ENCODE results near the gene TPX2. TPM values are rescaled to one million over a fixed set of nuclear protein-coding genes. Genes with fewer than 3 reads are reported as not detected.

Gene TPX2
- total and polyA plus RNA-seq, 2 donors (not counting 1 experiment from before 2014, with no cell fraction given): 0.30 to 0.31 TPM

DNA sequence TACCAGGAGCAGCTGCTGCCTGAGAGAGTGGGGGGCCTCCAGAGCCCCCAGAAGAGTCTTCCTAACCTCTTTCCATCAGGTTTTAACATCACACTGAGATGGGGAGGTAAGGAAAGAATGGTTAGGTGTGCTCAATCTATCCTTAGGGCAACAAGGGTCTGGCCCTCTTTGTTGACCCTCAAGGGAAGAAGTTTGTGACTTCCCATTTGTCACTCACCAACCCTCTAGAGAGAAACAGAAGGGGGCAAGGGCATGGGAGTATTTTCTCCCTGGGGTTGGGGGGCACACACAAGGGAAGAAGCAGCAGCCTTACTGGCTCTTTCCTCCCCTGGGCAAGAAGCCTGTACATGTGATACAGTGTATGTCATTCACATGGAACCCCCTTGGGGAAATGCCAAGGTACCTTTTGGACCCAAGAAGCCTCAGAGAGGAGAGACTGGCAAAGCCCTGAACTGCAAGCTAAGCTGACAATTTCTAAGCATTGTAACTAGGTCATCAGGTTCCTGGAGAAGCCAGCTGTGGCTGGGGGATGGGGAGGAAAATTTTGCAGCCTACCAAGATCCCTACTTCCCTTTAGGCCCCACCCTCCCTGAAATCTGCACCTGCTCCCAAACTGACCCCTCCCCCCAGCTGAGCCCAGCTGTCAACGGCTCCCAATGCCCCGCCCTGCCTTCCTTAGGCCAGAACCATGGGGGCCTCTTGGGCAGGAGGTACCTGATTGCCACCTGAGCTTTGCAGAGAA, 30.9 kb upstream of the TPX2 start:
- no peaks in the 10 kb centered on the region for H3K9me3 Mint-ChIP-seq (ENCODE audit: insufficient read depth)
- DNase-seq (no peak), ATAC-seq (ENCODE audit: low read depth) (no peak)
- Histone ChIP-seq H3K27me3 (replicated peaks in 1 of 4; ENCODE audit: control extremely low read depth in 1 of 4, control insufficient read depth in 3 of 4, insufficient read depth in 4 of 4, low read length in 3 of 4) (no peaks in the 10 kb centered on the region), H3K4me2 (replicated peaks; ENCODE audit: low read depth, low read length, poor library complexity, severe bottlenecking) (no peak overlapping the region), H3K79me2 (ENCODE audit: control insufficient read depth, insufficient read depth, low read length) (peaks cover 66% of the 10 kb centered on the region), H4K20me1 (ENCODE audit: control insufficient read depth, insufficient read depth, low read length, poor library complexity, severe bottlenecking) (no peaks in the 10 kb centered on the region), H3K4me1 (ENCODE audit: control insufficient read depth in 2 of 2, insufficient read depth in 2 of 2, low read length in 2 of 2) (peaks cover 0 to 12% of the 10 kb centered on the region in 2 donors), H3K9me3 (ENCODE audit: control extremely low read depth in 1 of 3, control insufficient read depth in 2 of 3, insufficient read depth in 1 of 3, low read length in 2 of 3) (no peaks in the 10 kb centered on the region), H3K4me3 (ENCODE audit: control extremely low read depth in 1 of 5, extremely low read depth in 1 of 5, insufficient read depth in 1 of 5, low read depth in 2 of 5, low read length in 4 of 5) (no peak overlapping the region), H3K36me3 (replicated peaks in 1 of 2; ENCODE audit: control extremely low read depth in 1 of 2, control insufficient read depth in 1 of 2, extremely low read depth in 1 of 2, insufficient read depth in 2 of 2, low read length in 1 of 2) (peaks cover 3 to 34% of the 10 kb centered on the region in 2 experiments), H2AFZ (ENCODE audit: insufficient read depth, low read depth, low read length, poor library complexity, severe bottlenecking) (no peak overlapping the region), H3K27ac (ENCODE audit: low read length in 2 of 2) (no peak overlapping the region), H3K9ac (ENCODE audit: low read length) (no peak overlapping the region)
- CTCF ChIA-PET: interaction anchor here (1.1 kb wide), 1 partner anchor 147 kb away, joined by 3 read pairs; no protein-coding TSS in a partner anchor
- WGBS (ENCODE audit: insufficient coverage): no CpG with 5 or more reads among the region's 2 CpGs
- intact Hi-C loops (cut with micrococcal nuclease): no loop called here
- no peaks in the 10 kb centered on the region for H3K27me3 Mint-ChIP-seq
- H3K27ac Mint-ChIP-seq: no peak overlapping the region
- no peak overlapping the region for H3K4me3 Mint-ChIP-seq
- peaks cover 18% of the 10 kb centered on the region for H3K4me1 Mint-ChIP-seq
- no peak for TF ChIP-seq EZH2 (IDR thresholded peaks at IDR 0.05; ENCODE audit: borderline replicate concordance, insufficient read depth, low read depth, low read length, poor library complexity, severe bottlenecking)
- TF ChIP-seq, protein P1, sequence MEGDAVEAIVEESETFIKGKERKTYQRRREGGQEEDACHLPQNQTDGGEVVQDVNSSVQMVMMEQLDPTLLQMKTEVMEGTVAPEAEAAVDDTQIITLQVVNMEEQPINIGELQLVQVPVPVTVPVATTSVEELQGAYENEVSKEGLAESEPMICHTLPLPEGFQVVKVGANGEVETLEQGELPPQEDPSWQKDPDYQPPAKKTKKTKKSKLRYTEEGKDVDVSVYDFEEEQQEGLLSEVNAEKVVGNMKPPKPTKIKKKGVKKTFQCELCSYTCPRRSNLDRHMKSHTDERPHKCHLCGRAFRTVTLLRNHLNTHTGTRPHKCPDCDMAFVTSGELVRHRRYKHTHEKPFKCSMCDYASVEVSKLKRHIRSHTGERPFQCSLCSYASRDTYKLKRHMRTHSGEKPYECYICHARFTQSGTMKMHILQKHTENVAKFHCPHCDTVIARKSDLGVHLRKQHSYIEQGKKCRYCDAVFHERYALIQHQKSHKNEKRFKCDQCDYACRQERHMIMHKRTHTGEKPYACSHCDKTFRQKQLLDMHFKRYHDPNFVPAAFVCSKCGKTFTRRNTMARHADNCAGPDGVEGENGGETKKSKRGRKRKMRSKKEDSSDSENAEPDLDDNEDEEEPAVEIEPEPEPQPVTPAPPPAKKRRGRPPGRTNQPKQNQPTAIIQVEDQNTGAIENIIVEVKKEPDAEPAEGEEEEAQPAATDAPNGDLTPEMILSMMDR (IDR thresholded peaks at IDR 0.05): no peak
- POLR2A ChIA-PET: no interaction called here

DNA sequence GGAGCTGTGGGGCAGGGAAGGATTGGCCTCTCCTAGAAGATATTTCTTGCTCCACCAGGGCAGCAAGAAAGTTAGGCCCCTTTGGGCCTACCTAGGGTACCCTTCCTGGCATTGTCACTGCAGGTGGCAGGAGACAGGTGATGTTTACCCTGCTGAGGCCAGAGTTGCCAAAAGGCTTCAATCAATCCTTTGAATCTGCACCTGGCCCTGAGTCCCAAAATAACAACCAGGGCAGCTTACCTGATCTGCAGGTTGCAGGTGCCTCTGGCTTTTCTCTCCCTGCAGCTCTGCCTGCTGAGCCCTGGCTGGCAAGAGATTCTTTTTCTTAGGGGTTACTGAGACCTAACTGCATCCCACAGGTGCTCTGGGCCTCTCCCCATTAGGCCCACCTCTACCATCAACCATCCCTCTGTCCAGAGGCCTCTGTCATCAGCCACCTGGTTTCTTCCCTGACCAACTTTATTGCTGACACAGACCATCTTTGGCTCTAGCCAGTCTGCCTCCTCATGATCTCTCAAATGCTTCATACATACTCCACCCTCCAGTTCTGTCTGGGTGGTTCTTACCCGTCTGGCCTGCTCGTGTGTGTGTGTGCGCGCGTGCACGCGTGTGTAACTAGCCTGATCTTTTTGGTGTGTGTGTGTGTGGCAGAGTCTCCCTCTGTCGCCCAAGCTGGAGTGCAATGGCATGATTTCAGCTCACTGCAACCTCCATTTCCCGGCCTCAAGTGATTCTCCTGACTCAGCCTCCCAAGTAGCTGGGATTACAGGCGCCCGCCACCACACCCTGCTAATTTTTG, 30.2 kb upstream of the TPX2 start:
- Histone ChIP-seq H3K9me3 (ENCODE audit: control extremely low read depth in 1 of 3, control insufficient read depth in 2 of 3, insufficient read depth in 1 of 3, low read length in 2 of 3) (no peaks in the 10 kb centered on the region), H3K27ac (ENCODE audit: low read length in 2 of 2) (no peak overlapping the region), H3K4me1 (ENCODE audit: control insufficient read depth in 2 of 2, insufficient read depth in 2 of 2, low read length in 2 of 2) (peaks cover 0 to 12% of the 10 kb centered on the region in 2 donors), H4K20me1 (ENCODE audit: control insufficient read depth, insufficient read depth, low read length, poor library complexity, severe bottlenecking) (no peaks in the 10 kb centered on the region), H3K9ac (ENCODE audit: low read length) (no peak overlapping the region), H3K4me2 (replicated peaks; ENCODE audit: low read depth, low read length, poor library complexity, severe bottlenecking) (no peak overlapping the region), H2AFZ (ENCODE audit: insufficient read depth, low read depth, low read length, poor library complexity, severe bottlenecking) (no peak overlapping the region), H3K4me3 (ENCODE audit: control extremely low read depth in 1 of 5, extremely low read depth in 1 of 5, insufficient read depth in 1 of 5, low read depth in 2 of 5, low read length in 4 of 5) (no peak overlapping the region), H3K36me3 (replicated peaks in 1 of 2; ENCODE audit: control extremely low read depth in 1 of 2, control insufficient read depth in 1 of 2, extremely low read depth in 1 of 2, insufficient read depth in 2 of 2, low read length in 1 of 2) (peaks cover 3 to 41% of the 10 kb centered on the region in 2 experiments), H3K79me2 (ENCODE audit: control insufficient read depth, insufficient read depth, low read length) (peaks cover 68% of the 10 kb centered on the region), H3K27me3 (replicated peaks in 1 of 4; ENCODE audit: control extremely low read depth in 1 of 4, control insufficient read depth in 3 of 4, insufficient read depth in 4 of 4, low read length in 3 of 4) (no peaks in the 10 kb centered on the region)
- POLR2A ChIA-PET: no interaction called here
- TF ChIP-seq EZH2 (IDR thresholded peaks at IDR 0.05; ENCODE audit: borderline replicate concordance, insufficient read depth, low read depth, low read length, poor library complexity, severe bottlenecking): no peak
- TF ChIP-seq, protein P1 (IDR thresholded peaks at IDR 0.05): no peak
- no peaks in the 10 kb centered on the region for H3K9me3 Mint-ChIP-seq (ENCODE audit: insufficient read depth)
- no peaks in the 10 kb centered on the region for H3K27me3 Mint-ChIP-seq
- H3K4me3 Mint-ChIP-seq: no peak overlapping the region
- WGBS (ENCODE audit: insufficient coverage): no CpG with 5 or more reads among the region's 11 CpGs
- H3K4me1 Mint-ChIP-seq: peaks cover 20% of the 10 kb centered on the region
- CTCF ChIA-PET: no interaction called here
- ATAC-seq (ENCODE audit: low read depth) (no peak), DNase-seq (no peak)
- intact Hi-C loops (cut with micrococcal nuclease): no loop called here
- no peak overlapping the region for H3K27ac Mint-ChIP-seq

Data from B cell (primary cell).